GM23248 (cell line): ENCODE results near the gene BET1.

Source experiments
- EZH2 ChIP-seq: fragments of 200-600 bp; sonication (generic); IDR thresholded peaks from 2 replicates; pipeline ENCODE4 v1.6.1; 2018; ENCODE audit warnings: antibody characterized with exemption, mild to moderate bottlenecking; ENCODE audit not compliant: insufficient read depth, poor library complexity, severe bottlenecking
- EZH2phosphoT487 ChIP-seq: fragments of 200-600 bp; sonication (generic); IDR thresholded peaks from 2 replicates; pipeline ENCODE4 v1.6.1; 2018; ENCODE audit warnings: antibody characterized with exemption, moderate library complexity, mild to moderate bottlenecking, low read depth; ENCODE audit not compliant: insufficient read depth

DNA sequence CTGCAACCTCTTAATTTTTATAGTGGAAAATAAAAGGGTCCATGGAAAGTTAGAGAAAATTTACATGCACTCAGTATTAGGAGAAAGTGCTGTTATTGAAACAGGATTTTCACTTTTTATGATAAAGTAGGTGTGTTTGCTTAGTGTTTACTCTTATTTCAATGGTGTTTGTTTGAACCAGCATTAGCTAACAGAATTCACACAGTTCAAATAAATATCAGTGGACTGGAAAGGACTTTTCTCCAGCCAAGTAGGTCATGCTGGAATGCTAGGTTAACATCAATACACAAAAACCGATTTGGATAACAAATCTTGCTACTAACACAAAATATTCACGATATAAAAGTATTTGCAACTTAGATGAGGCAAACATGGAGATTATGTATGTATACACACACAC is 49.4 kb upstream of the BET1 start:
- TF ChIP-seq EZH2 (no peak), EZH2phosphoT487 (no peak)
